ENCODE data around the gene RNF215.

- TF ChIP-seq CTCF (IDR thresholded peaks at IDR 0.05; ENCODE audit: low read length) (no peak), EZH2 (IDR thresholded peaks at IDR 0.05; ENCODE audit: borderline replicate concordance, low read length) (no peak)
These were observed 627 bp downstream of the RNF215 start for GRCh38 chr22:30386608-30386959.

All from OCI-LY1 (cell line).